LNCaP clone FGC (cell line): Measurements from ENCODE around the gene HYCC1.

Source experiments
- DNase-seq: peaks from one replicate; pipeline ENCODE4 v3.0.0-alpha.2; 2011; ENCODE audit warnings: low read depth
- H3K4me3 ChIP-seq: 2 replicates; pipeline ENCODE4 v1.5.1; 2011; ENCODE audit warnings: mild to moderate bottlenecking, low read depth, low read length, control low read depth
- CTCF ChIP-seq: IDR thresholded peaks from 2 replicates; pipeline ENCODE4 v1.5.1; 2012; ENCODE audit warnings: mild to moderate bottlenecking; ENCODE audit not compliant: control insufficient read depth, insufficient read depth; ENCODE audit errors: extremely low read depth

The HYCC1 gene

DNA sequence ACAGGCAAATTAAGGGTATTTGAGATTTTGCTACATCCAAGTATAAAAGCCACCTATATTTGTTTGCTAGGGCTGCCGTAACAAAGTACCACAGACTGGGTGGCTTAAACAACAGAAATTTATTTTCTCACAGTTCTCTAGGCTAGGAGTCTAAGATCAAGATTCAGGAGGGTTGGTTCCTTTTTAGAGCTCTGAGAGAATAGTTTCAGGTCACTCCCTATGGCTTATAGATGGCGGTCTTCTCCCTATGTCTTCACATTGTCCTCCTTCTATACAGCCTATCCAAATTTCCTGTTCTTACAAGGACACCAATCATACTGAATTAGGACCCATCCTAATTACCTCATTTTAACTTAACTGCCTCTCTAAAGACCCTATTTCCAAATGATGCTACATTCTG is 11.2 kb downstream of the HYCC1 start:
- no peak overlapping the region for H3K4me3 ChIP-seq
- no peak for DNase-seq
- no peak for TF ChIP-seq CTCF

DNA sequence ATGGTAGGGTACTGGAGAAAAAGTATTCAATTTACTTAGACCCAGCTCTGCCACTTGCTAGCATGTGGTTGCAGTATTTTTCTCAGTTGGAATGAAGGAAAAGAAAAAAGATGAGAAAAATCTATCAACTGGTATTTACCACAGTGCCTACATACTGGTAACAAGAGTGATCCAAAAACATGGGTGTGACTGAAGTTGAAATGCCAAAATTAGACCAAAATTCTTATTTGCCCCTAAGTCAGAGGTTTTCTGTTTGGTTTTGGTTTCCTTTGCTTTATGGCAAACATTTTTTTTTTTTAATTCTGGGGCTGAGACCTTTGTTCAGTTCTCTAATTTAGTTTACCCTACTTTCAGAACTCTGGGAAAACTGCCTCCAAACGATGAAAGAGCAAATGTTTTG is 12.3 kb downstream of the HYCC1 start:
- TF ChIP-seq CTCF: no peak
- no peak for DNase-seq
- H3K4me3 ChIP-seq: no peak overlapping the region

DNA sequence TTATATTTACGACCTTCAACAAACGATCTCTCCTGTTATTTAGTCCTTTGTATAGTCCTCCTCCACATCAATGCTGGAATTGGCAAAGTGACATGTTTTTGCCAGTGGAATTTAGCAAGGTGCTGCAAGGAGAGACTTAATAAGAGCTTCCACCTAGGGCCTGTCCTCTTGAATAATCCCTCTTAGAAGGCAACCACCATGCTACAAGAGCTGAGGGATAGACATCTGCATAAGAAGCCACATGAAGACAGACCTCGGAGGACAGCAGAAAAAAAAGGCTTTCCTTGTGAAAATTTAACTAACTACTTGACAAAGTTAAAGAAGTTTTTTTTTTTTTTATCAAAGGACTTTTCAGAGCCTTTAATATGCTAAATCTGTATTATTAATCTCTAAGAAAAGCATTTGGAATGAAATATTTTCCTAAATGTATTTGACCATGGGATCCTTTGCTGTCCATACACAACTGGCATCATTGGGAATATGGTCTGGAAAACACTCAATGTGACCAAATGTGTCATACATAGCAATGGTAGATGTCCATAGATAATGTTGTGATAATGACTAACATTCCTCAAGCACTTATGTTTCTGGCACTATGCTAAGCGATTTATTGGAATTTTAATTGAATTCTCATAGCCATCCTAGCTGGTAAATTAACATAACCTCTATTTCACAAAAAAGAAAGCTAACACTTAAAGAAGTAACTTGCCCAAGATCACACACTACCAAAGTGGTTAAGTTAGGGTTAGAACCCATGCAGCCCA is 13.2 kb downstream of the HYCC1 start:
- no peak for TF ChIP-seq CTCF
- DNase-seq: no peak
- no peak overlapping the region for H3K4me3 ChIP-seq

- no peak for DNase-seq
- no peak for TF ChIP-seq CTCF
- H3K4me3 ChIP-seq: no peak overlapping the region
These were observed 15.4 kb downstream of the HYCC1 start for GRCh38 chr7:22998519-22998896.

GRCh38 chr7:22997871-22998518 is 15.9 kb downstream of the HYCC1 start:
- no peak for DNase-seq
- TF ChIP-seq CTCF: no peak

GRCh38 chr7:22996470-22996869 is 17.5 kb downstream of the HYCC1 start:
- H3K4me3 ChIP-seq: no peak overlapping the region
- no peak for DNase-seq
- TF ChIP-seq CTCF: no peak

More at GRCh38 chr7:22997871-22998518, 15.9 kb downstream of the HYCC1 start:
- no peak overlapping the region for H3K4me3 ChIP-seq
